GM19238 (cell line): ENCODE data around the gene DGKD.

Experiments
- DNase-seq: peaks from one replicate; pipeline ENCODE4 v3.0.0; 2011; ENCODE audit warnings: low spot score; ENCODE audit not compliant: insufficient read length

DGKD gene

DNA sequence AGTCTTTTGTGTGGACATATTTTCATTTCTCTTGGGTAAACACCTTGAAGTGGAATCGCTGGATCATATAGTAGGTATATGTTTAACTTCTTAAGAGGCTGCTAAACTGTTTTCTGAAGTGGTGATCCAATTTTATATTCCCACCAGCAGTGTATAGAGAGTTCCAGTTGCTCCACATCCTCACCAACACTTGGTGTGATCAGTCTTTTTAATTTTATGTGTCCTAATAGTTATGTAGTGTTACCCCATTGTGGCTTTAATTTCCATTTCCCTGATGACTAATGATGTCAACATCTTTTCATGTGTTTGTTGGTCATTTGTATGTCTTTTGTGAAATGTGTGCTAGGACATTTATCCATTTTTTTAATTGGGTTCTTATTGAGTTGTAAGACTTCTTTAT, 56.9 kb downstream of the DGKD start:
- DNase-seq: no peak

DNA sequence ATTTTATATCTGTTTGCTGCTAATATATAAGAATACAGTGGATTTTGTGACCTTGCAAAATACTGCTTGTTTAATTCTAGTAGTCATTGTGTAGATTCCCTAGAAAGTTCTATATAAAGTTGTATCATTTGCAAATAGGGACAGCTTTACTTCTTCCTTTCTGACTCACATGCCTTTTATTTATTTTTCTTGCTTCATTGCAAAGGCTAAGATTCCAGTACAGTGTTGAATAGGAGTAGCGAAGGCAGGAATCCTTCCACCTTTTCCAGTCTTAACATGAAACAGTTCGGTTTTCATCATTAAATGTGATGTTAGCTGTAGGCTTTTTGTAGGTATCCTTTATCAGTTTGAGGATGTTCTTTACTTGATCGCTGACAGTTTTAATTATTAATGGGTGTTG, 58.1 kb downstream of the DGKD start:
- no peak for DNase-seq

DNA sequence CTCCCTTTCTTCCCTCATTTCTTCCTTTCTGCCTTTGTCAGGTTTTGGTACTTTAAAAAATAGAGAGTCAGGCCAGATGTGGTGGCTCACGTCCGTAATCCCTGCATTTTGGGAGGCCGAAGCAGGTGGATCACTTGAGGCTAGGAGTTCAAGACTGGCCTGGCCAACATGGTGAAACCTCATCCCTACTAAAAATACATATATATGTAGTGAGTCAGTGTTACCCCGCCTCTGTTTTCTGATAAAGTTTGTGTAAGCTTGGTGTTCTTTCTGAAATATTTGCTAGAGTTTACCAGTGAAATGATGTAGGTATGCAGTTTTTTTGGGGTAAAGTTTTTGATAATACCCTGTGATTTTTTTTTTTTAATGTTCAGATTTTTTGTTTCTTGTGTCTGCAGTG, 58.8 kb downstream of the DGKD start:
- no peak for DNase-seq

DNA sequence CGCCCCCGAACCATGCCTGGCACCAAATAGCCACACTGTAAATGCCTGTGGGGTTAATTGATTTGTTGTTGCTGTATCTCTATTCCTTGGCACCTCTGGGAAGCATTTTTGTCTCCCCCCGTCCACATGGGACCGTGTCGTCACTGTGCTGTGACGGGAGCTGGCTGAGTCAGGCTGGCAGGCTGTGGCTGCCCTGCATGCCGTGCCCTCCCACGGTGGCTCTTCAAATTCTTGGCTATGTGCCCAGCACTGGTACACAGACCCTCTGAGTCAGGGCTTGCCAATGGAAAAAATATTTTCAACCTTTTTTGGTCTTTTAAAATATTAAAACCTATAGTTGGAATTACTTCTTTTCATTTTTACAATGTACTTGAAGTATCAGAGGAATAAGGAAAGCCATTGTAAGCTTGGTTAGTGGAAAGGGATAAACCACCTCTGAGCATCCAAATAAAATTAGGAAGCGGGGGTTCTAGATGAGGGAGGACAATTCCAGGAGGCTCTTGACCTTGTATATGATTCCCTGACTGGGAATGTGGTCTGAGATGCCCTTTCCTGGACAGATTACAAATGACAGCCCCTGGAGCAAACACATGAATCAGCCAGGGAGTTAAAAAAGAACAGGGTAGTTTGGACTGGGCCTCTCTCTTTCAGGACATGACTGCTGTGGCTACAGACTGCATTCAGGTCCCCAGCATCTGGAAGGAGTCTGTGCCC, 59.4 kb downstream of the DGKD start:
- DNase-seq: no peak

DNA sequence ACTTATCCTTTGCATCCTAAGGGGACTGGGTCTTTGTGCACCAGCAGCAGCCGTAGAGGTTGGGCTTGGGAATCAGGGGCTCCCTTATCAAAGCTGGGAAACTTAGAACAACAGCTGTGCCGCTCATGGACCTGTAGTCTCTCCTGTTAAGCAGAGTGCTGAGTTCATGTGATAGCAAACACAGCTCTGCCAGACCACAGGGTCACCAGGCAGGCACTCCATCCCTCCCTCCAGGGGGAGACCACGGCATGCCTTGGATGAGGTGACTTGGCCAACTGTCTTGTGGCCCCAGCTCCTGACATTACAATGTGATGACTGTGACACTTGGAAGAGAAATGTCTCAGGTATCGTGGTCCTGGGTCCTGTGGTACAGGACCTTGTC, 60.0 kb downstream of the DGKD start:
- DNase-seq: no peak

DNA sequence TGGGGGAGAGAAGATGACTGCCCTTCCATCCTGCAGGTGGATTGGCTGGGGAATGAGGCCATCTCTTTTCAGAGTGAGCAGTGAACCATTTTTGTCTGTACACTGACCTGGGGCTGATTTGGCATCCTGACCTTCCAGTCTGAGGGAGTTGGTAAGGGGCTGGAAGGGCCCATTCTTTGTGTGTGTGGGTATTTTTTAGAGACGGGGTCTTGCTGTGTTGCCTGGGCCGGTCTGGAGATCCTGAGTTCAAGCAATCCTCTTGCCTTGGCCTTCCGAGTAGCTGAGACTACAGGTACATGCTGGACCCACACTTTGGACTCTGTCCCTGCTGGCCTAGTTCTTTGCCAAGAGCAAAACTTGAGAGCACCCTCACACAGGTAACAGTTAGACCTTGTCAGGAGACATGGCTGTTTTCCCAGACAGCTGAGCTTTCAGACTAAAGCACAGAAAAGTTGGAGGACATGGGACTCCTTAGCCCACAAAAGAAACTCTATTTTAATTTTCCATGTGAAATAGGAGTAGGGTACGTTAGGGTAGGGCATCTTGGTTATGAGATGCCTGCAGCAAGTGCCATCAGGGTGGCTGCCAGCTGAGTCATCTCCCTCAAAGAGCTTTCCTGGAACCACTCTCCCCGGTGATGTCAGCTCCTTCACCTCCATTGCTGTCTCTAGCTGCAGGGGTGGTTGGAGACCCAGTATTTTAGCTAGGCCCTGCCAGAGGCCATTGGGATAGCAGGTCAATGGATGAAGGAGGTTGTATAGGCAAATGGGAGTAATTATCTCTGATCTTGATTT, 60.7 kb downstream of the DGKD start:
- no peak for DNase-seq

DNA sequence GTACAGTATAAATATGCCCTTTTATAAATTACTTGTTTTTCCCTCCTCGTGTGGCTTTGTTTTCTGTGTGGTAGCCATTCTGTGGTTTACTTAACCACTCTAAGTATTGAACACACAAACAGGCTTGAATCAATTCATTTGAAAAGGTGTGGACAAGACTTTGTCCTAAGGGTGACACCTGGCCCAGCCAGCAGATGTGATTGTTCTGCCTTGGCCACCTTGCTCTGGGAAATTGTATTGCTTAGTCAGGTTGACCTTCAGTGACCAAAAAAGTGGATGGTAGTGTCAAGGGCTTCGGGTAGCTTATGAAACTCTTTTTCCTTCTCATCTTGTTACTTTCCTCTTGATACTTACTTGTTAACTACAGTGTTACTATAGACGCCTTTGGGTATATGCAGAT, 61.9 kb downstream of the DGKD start:
- DNase-seq: no peak

DNA sequence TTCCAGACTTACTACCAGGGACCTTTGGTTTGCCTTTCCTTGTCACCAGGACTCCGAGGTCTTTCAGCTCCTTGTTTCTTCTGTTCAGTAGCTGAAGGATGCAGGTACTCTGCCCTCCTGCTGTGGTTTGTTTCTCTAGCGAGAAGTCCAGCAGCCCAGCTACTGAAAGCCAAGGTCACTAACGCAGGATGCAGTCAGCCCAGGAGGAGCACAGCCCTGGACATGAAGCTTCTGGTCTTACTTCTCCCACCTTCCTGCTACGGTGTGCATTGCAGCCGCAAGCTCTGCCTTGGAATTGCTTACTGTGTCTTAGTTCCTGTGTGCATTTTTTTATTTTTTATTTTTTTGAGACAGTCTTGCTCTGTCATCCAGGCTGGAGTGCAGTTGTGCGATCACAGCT, 62.4 kb downstream of the DGKD start:
- no peak for DNase-seq

DNA sequence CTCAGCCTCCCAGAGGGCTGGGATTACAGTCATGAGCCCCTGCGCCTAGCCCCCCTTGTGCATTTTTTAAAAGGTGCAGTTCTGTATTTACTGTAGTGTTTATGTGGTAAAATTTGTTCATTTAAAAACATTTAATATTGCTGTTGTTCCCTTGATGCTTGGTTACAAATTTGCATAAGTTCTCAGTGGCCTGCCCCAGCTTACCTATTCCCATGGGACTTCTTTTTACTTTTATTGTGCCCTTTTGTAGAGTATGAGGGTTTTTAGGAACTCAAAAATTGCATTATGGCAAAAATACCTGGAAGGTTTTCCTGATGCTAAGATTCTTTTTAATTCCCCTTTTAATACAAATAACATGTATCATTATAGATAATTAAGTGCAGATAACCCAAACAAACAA, 63.0 kb downstream of the DGKD start:
- no peak for DNase-seq

DNA sequence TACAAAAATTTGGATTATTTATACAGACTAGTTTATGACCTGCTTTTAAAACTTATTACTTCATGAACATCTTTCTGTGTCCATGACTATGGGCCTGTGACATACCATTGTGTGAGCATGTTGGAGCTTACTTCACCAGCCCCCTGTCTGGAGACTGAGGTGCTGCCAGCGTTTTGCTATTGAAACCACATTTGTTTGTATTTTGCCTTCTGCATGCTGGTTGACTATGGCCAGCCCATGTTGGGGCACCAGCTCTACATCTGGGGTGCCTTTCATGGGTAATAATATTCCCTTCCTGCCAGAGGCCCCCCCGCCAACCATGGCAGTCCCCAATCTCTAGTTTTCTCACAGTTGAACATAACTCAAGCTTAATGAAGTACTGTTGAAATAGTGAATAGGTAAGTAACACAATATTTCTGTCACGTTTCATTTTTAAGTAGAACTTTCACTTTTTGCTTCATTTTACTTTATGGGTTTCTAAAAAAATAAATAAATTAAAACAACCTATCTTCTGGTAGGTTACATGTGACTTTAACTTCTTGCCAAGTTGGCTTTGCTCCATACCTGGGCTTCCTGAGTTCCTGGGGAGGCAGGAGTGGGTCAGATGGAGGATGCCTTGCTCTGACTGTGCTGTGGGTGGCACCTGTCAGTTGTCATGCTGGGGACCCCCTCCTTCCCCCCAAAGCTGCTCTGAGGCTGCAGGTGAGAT, 63.9 kb downstream of the DGKD start:
- no peak for DNase-seq

DNA sequence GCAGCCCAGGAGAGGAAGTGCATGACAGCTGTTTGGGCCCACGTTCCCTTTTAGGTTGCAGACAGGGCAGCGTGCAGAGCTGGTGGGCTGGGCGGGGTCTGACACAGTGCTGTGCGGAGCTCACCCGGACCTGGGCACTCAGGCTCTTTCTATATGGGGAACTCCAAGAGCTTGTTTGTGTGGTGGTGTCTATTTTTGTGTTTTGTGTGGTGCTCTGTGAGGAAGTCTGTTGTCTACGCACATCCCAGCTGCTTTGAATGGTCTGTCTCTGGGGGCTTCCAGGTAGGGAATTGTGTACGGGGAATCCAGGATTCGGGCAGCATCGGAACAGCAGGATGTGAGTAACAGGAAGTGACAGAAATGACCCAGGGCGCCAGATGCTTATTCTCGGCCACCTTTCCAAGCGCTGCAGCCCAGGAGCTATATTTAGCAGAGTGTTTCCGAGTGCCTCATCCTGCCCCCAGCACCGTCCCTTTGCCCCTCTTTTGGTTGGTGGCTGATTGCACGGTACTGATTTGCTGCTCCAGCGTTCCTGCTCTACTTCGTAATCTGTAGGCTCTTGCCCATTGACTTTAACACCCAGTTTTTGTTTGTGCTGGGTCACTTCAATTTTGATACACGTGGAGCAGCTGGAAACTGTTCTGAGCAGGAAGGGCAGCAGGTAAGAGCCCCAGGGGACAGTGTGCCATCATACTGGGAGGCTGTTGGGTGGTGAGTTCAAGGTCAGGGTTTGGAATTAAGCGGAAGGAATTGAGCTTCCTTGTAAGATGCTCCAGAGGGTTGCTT, 64.7 kb downstream of the DGKD start:
- DNase-seq: peak; percentile 40

DNA sequence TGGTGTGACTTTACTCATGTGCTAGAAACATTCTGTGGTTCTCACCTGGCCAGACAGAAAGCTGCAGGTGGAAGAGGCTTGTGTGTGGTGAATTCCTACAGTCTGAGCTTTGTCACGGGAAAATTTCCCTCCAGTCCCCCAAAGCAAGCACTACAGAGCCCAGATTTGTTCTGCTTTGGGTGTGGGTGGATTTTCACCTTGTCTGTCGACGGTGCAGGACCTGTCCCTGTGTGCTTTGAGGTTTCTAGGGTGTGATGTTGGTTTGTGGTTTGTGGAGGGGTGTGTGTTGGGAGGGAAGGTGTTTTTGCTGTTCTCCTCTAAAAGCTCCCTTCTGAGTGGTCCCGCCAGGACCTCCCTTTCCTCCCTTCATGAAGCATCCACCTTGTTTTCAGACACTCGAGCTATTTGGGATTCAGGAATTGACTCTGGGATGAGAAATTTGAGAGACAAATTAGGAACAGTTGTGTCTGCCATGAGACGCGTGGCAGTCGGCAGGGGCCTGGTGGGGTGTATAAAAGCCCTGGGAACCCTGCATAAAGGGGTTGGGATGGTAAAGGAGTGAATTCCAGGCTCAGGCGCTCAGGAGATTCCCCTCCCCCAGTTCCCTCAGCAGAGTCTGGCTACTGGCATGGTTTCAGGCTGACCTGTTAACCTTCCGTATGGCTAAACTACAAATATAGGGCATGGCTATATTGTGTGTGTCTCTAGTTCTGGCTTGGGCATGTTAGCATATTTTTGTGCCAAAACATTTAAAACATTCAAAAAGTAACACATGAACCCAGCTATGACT, 65.5 kb downstream of the DGKD start:
- DNase-seq: no peak

DNA sequence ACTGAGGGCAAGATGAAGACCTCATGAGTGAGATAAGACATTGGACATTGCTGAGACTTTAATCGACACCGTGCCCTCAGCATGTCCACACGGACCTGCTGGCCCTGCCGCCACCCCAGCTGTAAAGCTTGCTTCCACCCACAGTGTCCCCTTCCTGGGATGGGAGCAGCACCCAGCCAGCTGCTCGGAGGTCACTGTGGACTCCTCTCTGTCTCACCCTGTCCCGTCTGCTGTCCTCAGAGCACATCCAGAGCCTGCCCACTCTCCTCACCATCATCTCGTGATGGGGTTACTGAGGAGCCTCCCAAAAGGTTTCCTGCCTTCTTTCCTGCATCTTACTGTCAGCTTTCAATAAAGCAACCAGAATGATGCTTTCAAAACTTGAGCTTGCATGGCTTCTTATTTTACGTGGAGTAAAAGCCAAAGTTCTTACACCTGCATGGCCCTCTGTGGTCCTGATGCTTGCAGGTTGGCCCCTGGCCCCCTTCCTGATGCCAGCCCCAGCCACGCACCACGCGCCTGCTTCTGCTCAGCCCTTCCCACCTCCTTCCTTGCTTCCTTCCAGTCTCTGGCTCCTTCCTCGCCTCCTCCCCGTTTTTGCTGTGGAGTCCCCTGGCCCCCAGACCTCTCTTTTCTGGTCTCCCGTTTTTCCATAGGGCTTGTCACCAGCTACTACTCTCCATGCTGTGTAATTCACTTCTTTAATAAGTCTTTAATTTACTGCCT, 67.0 kb downstream of the DGKD start:
- DNase-seq: no peak

DNA sequence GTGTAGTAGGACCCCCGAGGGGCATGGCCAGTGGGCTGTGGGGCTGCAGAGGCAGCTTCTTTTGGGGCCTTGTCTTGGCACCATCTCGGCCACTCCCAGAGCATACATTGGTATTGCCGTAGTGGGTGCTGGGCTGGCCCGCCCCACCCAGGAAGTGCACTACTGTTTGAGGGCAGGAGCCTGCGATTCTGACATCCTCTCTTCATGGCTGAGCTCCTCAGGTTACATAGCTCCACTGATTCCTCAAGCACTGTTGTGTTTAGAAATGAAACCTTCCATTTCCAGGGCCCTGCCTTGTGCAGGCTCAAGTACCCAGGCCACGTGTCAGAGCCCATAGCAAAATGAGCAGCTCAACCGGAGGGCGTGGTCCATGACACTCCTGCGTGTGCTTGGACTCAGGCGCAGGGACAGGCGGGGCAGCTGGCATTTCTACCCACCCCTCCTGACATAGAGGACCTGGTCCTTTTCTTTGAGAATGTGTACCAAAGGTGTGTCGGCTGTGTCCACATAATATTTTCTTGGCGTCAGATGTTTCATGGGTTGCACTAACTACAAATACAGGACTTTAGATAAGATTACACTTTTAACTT, 67.9 kb downstream of the DGKD start:
- peak; percentile 64 for DNase-seq

DNA sequence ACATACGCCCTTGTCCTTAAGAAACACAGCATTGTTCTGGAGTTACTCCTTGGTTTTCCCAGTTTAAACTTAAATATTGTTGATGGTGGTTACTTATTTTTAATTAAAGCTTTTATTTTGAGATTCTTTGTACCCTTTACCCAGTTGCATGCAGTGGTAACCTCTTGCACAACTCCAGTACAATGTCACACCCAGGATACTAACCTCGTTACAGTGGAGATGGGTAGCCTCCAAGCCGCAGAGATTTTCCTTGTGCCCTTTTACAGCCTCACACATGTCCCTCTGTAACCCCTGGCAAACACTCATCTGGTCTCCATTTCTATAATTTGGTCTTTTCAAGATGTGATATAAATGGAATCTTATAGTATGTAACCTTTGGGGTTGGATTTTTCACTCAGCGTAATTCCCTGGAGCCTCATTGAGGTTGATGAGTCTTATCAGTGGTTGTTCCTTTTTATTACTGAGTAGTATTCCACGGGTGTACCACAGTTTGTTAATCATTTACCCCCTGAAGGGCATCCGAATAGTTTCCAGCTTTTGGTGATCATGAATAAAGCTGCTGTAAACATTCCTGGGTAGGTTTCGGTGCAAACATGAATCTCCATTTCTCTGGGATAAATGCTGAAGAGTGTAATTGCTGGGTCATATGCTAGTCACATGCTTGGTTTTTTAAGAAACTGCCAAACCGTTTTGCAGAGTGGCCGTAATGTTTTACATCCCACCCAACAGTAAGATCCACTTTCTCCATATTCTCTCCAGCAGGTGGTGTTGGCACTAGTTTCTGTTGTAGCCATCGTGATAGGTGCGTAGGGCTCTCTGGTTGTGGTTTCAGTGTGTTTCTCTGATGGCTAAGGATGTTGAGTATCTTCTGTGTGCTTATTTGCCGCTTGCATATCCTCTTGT, 68.6 kb downstream of the DGKD start:
- DNase-seq: no peak

DNA sequence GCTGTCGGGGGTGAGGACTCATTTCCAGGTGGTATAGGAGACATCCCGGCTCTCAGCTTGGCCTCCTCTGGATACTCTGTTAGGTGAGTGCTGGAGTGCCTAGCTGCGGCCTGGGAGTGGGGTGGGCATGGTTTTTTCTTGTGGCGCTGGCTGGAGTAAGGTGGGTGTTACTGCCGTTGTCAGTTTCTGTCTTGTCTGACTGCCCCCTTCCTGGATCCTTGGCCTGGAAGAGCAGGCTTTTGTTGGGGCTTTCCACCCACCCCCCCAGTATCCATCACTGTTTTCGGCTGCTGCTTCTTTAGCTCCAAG, 69.2 kb downstream of the DGKD start:
- no peak for DNase-seq

DNA sequence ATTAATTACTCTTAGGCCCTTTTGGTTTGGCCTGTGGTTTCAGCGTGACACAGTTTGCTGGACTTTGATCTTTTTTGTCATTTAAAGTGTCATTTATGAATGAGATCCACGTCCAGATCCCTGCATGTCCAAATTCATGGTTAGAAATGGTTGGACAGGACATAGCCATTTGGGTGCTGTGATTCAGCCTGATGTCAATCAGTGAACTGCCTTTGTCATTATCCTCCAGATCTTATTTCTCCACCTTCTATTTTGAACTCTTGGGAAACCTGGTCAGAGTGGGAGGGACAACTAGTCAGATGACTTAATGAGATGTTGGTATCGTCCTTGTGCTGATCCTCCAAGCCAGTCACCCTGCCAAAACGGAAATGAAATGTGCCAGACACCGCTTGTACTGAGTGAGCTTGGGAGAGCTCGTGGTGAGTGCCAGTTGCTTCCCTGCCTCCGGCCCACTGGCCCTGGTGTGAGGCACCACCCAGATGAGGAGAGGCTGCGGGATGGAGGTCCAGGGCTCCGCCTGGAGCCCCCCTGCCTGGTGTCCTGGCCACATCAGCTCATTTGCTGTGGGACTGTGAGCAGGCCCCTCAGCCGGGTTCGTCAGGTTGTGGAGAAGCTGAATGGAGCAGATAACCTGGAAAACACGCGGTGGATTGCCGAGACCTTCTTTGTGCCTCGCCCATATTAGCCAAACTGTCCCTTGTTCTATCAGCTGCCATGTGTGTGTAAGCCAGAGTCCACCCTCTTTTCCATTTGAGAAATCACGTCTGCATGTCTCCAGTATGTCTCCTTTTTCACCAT, 70.1 kb downstream of the DGKD start:
- no peak for DNase-seq
